Measurements from ENCODE around the gene TP53I3.
"Not testable (repeated sequence)": the region's sequence is repeated elsewhere in the genome, so short reads cannot be mapped to it uniquely, and the experiment has no call there.

TP53I3 gene, protein sequence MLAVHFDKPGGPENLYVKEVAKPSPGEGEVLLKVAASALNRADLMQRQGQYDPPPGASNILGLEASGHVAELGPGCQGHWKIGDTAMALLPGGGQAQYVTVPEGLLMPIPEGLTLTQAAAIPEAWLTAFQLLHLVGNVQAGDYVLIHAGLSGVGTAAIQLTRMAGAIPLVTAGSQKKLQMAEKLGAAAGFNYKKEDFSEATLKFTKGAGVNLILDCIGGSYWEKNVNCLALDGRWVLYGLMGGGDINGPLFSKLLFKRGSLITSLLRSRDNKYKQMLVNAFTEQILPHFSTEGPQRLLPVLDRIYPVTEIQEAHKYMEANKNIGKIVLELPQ

GRCh38 chr2:24084386-24085199 lies at the start of gene TP53I3:
Gene TP53I3 (minus strand): TSS chr2:24084834. CDS start chr2:24084326, 508 bp downstream.
- DNase-seq: peak; percentile 87

GRCh38 chr2:24132543-24132942 lies 47.9 kb upstream of the TP53I3 start:
- DNase-seq: no peak

GRCh38 chr2:24125956-24126355 lies 41.3 kb upstream of the TP53I3 start:
- no peak for DNase-seq

DNA sequence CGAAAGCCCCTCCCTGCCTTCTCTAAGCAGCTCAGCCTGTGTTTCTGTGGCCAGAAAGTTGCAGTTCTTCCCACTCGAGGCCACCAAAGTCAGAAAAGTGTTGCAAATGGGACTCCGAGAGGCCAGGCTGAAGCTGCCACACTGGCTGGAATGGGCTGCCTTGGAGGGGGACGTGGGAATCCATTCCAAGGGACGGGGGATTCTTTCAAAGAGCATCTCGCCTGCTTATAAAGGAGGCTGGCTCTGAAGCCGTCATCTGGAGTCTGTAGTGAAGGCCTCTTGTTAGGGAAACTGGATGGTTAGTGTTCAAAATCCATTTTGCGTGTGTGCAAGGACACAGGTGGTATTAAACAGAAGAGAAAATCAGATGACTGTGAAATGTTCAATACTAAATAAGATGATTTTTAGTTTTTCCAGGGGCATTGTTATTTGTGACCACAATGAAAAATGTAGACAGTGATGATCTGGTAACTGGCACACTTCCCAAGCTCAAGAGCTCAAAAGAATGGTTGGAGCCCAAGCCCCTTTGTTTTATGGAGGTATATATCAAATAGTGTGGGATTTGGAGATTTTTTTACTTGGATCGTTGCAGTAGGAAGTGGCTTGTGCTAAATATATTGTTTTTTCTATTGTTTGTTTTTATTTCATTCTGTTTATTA lies 39.4 kb upstream of the TP53I3 start:
- DNase-seq: no peak

DNA sequence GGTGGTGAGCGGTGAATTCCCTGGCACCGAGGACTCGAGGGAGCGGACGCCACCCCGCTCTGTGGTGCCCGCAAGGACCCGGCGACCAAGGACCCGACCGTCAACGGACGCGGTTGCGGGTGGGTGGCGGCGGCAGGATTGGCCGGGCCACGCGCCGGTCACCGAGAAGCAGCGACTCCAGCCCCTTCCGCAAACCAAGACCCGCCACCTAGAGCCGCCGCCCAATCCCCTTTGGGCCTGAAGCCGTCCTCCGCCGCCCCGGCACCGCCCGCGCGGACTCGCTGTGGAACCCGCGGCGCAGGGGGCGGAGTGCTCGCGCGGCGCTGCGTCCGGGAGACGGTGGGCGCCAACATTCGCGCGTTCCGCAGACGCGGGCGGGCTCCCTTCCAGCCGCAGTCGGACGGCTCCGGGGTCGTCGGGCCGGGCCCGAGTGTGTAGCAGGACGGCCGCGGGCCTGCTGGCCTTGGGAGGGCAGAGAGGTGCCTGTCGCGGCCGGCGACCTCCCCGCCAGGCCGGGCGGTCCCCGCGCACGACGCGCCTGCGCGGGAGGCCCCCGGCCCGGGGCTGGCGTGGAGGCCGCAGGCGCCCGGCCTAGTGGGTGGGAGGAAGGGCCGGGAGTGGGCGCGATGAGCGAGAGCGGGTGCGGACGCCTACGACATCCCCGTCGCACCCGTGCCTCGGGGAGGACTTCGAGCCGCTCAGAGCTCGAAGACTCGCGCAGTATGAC lies 38.7 kb upstream of the TP53I3 start, which contains the start of the genes FAM228B and PFN4:
TSS of gene FAM228B (plus strand) at position 275 of the 727 bp plus-strand sequence. CDS start 893 bp downstream, outside the sequence.
TSS of gene PFN4 (minus strand) at position 140 of the 727 bp plus-strand sequence. CDS start 799 bp downstream, outside the sequence.
- DNase-seq: peak; percentile 87

DNA sequence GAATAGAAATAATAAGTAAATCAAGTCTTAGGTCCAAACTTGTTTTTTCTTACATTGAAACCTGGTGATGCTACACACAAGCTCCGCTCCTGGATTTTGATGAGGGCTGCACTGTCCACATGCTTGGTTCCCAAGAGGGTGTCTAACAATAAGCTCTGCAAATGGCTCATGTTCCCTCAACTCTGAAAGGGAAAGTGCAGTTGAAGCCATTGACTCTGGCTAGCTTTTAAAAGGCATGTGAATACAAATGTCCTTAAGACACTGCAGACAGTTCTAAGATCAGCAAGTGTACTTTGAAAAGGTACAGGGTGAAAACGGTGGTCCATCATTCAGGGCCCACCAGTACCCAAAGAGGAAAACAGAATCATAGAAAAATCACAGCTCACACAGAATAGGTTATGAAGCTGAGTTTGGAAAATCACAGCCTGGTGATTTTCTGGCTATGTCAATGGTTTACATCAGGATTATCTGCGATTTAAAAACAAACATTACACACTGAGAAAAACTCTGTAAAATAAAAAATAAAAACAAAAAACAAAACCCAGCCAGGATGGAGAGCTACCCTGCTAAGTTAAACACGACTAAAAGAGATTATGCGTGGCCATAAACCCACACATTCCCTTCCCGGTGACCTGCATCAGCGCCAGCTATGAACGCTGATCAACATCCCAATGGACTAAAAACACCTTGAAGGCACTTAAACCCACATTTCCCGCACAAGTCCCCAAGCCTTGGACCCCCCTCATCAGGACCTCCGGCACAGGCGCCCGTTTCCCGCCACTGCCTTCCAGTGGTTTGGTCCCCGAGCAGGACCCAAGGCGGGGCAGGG lies 37.9 kb upstream of the TP53I3 start:
- no peak for DNase-seq

GRCh38 chr2:24121469-24121868 lies 36.8 kb upstream of the TP53I3 start:
- no peak for DNase-seq

GRCh38 chr2:24121066-24121465 lies 36.4 kb upstream of the TP53I3 start:
- DNase-seq: no peak

- no peak for DNase-seq
Observed at GRCh38 chr2:24117902-24118301, 33.3 kb upstream of the TP53I3 start.

DNA sequence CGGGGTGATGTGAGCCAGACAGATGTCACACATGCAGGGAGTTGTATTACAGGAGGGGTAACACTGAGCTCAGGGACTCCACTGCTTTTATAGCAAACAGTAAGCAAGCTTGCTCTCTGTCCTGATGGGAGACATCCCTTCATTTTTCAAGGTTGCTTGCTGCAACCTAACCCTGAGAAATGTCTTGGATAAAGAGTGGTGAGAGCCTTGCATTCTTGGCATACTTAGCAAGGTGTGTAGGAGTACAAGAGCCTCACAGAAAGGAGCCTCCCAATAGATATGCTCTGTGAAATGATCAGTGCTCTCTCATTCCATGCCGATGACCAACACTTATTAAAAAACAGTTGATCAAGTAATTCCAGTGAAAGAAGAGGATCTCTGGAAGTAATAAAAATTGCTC lies 30.4 kb upstream of the TP53I3 start:
- DNase-seq: no peak

GRCh38 chr2:24111407-24111901 lies 26.8 kb upstream of the TP53I3 start:
- no peak for DNase-seq

DNA sequence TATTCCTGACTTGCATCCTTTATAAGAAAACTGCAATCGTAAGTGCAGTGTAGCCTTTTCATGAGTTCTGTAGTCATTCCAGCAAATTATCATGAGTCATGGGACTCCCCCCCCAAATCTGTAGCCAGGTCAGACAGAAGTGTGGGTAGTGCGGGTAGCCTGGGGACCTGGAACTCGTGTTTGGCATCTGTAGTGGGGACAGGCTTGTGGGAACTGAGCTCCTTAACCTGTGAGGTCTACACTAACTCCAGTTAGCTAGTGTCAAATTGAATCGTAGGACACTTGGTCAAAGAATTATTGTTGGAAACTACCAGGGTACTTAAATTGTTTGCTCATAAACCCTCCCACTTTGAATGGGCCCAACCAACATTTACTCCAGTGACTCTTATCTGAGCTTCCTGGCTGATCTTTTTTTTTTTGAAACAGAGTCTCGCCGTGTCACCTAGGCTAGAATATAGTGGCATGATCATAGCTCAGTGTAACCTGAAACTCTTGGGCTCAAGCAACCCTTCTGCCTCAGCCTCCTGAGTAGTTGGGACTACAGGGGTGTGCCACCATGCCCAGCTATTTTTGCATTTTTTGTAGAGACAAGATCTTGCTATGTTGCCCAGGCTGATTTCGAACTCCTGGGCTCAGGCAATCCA lies 26.1 kb upstream of the TP53I3 start:
- DNase-seq: no peak

GRCh38 chr2:24109431-24109830 lies 24.8 kb upstream of the TP53I3 start:
- not testable (repeated sequence) for DNase-seq

- DNase-seq: no peak
Observed at GRCh38 chr2:24107336-24107735, 22.7 kb upstream of the TP53I3 start.

DNA sequence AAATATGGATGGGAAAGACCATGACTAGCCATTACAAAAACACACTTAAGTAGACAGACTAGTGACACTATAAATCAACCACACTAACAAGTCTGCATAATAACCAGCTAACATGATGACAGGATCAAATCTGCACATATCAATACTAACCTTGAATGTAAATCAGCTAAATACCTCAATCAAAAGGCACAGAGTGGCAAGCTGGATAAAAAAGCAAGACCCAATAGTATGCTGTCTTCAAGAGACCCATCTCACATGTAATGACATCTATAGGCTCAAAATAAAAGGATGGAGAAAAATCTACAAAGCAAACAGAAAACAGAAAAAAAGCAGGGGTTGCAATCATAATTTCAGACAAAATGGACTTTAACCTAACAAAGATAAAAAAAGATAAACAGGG lies 22.2 kb upstream of the TP53I3 start:
- DNase-seq: no peak

DNA sequence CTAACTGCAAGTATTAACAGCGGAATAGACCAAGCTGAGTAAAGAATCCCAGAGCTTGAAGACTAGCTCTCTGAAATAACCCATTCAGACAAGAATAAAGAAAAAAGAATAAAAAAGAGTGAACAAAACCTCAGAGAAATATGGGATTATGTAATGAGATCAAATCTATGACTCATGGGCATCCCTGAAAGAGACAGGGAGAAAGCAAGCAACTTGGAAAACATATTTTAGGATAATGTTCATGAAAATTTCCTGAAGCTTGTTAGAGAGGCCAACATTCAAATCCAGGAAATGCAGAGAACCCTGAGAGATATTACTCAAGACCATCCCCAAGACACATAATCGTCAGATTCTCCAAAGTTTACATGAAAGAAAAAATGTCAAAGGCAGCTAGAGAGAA lies 21.2 kb upstream of the TP53I3 start:
- DNase-seq: no peak

DNA sequence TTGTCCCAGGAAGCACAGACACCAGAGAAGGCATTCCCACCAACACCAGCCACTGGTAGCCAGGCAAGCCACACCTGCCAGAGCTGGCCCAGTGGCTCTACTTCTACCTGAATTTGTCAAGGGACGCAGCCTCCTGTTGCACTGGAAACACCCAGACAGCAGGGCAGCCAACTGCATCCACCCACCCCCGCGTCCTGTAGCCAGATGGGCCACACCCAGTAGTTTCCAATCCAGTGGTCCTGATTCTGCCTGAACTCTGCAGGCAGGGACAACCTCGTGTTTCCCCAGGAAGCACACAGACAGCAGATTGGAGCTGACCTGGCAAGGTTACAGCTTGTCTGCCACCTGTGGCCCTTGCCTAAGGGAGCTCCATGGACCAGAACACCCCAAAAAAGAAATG lies 20.3 kb upstream of the TP53I3 start:
- DNase-seq: no peak

DNA sequence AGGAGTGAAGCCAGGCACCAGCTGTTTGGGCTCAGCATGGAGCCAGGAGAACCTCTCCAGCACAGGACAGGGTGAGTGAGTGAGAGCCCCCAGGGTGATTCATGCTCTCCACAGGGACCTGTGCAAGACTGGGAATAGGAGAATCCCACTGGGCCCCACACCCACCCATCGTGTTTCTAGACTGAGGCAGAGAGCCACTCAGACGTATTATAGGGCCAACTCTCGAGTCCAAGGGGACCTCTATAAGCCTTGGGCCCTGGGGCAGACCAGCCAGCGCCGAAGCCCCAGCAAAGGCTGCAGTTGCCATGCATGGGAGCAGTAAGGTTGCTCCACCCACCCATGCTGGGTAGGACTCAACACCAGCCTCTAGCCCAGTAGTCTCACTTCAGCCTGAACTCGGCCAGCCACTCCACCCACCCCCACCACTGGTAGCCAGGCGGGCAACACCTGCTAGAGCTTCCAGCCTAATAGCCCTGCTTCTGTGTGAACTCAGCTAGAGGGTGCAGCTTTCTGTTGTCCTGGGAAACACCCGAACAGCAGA lies 19.5 kb upstream of the TP53I3 start:
- no peak for DNase-seq

DNA sequence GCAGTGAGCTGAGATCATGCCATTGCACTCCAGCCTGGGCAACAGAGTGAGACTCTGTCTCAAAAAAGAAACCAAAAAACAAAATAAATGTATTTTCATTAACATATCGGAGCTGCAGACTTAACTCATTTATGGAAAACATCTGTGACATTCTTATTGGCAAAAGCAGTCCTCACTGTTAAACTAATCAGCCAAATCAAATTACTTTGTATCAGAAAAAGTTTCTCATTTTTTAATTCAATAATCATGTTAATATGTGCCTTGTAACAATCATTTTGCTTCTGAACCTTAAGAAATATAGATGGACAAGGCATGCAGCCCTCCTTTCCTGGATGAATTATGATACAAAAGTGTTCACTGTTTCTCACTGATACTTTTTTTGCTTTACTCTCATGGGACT lies 18.0 kb upstream of the TP53I3 start:
- no peak for DNase-seq

- no peak for DNase-seq
Observed at GRCh38 chr2:24101992-24102391, 17.4 kb upstream of the TP53I3 start.

GRCh38 chr2:24100732-24101131 lies 16.1 kb upstream of the TP53I3 start:
- not testable (repeated sequence) for DNase-seq

All from activated CD4-positive, alpha-beta T cell treated with anti-CD3 and anti-CD28 coated beads, Interleukin-10, Interleukin-2, amounts not matched to agents 100 ng/mL and 50 ng/mL, durations not matched to agents 16 hours and 8 hours (primary cell).